Mammary epithelial cell (primary cell): ENCODE data around the gene EN2.

Source experiments
- EZH2 ChIP-seq: IDR thresholded peaks from 2 replicates; pipeline ENCODE4 v1.6.1; 2012; ENCODE audit warnings: low read length, inconsistent platforms, borderline replicate concordance
- TF ChIP-seq, protein P1 (sequence below), 2 donors: IDR thresholded peaks in 1 of 2; conservative IDR thresholded peaks in 1 of 2; 2 replicates each; pipeline ENCODE4 v1.5.1; 2011 to 2012; ENCODE audit warnings: inconsistent platforms in 2 of 2, low read length in 2 of 2, mild to moderate bottlenecking in 2 of 2, control low read depth in 1 of 2, low read depth in 1 of 2; ENCODE audit not compliant: insufficient read depth in 1 of 2; ENCODE audit errors: extremely low read depth in 1 of 2

DNA sequence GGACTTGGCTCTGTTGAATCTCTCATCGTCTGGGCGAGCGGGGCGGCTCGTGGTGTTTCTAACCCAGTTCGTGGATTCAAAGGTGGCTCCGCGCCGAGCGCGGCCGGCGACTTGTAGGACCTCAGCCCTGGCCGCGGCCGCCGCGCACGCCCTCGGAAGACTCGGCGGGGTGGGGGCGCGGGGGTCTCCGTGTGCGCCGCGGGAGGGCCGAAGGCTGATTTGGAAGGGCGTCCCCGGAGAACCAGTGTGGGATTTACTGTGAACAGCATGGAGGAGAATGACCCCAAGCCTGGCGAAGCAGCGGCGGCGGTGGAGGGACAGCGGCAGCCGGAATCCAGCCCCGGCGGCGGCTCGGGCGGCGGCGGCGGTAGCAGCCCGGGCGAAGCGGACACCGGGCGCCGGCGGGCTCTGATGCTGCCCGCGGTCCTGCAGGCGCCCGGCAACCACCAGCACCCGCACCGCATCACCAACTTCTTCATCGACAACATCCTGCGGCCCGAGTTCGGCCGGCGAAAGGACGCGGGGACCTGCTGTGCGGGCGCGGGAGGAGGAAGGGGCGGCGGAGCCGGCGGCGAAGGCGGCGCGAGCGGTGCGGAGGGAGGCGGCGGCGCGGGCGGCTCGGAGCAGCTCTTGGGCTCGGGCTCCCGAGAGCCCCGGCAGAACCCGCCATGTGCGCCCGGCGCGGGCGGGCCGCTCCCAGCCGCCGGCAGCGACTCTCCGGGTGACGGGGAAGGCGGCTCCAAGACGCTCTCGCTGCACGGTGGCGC is at the start of gene EN2:
- TF ChIP-seq, protein P1, sequence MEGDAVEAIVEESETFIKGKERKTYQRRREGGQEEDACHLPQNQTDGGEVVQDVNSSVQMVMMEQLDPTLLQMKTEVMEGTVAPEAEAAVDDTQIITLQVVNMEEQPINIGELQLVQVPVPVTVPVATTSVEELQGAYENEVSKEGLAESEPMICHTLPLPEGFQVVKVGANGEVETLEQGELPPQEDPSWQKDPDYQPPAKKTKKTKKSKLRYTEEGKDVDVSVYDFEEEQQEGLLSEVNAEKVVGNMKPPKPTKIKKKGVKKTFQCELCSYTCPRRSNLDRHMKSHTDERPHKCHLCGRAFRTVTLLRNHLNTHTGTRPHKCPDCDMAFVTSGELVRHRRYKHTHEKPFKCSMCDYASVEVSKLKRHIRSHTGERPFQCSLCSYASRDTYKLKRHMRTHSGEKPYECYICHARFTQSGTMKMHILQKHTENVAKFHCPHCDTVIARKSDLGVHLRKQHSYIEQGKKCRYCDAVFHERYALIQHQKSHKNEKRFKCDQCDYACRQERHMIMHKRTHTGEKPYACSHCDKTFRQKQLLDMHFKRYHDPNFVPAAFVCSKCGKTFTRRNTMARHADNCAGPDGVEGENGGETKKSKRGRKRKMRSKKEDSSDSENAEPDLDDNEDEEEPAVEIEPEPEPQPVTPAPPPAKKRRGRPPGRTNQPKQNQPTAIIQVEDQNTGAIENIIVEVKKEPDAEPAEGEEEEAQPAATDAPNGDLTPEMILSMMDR (conservative IDR thresholded peaks at IDR 0.05 in 1 of 2, IDR thresholded peaks at IDR 0.05 in 1 of 2; ENCODE audit: extremely low read depth in 1 of 2, insufficient read depth in 1 of 2, low read depth in 1 of 2, low read length in 2 of 2) = no peak
- peak; percentile 67 for TF ChIP-seq EZH2
